ENCODE measurements around the gene FAM90A1. TPM values are rescaled to one million over a fixed set of nuclear protein-coding genes. Genes with fewer than 3 reads are reported as not detected.
"Not testable (repeated sequence)": the region's sequence is repeated elsewhere in the genome, so short reads cannot be mapped to it uniquely, and the experiment has no call there.

Gene FAM90A1, protein sequence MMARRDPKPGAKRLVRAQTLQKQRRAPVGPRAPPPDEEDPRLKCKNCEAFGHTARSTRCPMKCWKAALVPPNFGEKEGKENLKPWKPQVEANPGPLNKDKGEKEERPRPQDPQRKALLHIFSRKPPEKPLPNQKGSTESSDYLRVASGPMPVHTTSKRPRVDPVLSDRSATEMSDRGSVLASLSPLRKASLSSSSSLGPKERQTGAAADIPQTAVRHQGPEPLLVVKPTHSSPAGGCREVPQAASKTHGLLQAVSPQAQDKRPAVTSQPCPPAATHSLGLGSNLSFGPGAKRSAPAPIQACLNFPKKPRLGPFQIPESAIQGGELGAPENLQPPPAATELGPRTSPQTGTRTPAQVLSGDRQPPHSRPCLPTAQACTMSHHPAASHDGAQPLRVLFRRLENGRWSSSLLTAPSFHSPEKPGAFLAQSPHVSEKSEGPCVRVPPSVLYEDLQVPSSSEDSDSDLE
- 0.52 TPM for total RNA-seq

DNA sequence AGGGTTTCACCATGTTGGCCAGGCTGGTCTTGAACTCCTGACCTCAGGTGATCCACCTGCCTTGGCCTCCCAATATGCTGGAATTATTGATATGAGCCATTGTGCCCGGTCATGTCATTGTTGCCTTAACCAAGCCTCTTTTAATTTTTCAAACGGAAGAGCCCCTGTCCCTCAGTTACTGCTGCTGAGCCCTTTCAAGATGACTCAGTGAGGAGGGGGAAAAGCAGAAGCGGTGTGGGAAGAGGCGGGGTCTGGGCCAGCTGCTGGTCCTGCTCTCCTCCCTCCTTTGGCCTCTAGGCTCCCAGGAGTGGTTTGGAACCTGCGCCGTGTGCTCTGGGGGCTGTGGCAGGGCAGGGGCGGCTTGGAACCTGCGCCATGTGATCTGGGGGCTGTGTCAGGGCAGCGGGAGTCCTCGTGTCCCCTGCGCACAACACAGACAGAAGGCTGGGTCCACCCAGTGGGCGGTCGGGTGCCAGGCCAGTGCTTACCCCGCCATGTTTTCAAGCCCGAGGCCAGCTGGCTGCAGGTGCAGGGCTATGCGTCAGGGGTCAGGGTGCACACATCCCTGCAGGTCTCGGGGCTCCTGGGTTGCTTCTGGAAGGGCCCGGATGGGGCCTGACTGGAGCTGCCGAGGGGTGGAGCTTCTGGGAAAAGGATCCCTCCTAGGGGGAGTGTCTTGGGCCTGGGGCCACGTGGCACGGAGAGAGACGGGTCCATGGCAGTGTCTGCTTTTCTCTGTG is at the start of gene FAM90A1:
Gene FAM90A1 (minus strand): TSS at position 627 of the 740 bp plus-strand sequence. CDS start 2,786 bp downstream, outside the sequence.
- H3K36me3 ChIP-seq (ENCODE audit: control insufficient read depth in 3 of 3, insufficient read depth in 3 of 3, low read length in 3 of 3); H3K9ac ChIP-seq (ENCODE audit: low read depth in 1 of 3, low read length in 3 of 3); H3K9me3 ChIP-seq (ENCODE audit: control insufficient read depth in 3 of 3, low read length in 3 of 3); H3K27ac ChIP-seq (ENCODE audit: low read depth, low read length); H3K4me1 ChIP-seq (ENCODE audit: control insufficient read depth in 3 of 3, insufficient read depth in 3 of 3, low read length in 3 of 3); H3K27me3 ChIP-seq (ENCODE audit: control insufficient read depth in 3 of 3, insufficient read depth in 3 of 3, low read length in 3 of 3): not testable (repeated sequence)
- H3K4me3 ChIP-seq (ENCODE audit: low read length in 3 of 3) = peak within 1 kb of the TSS in 1 of 3 donors; percentile 2

DNA sequence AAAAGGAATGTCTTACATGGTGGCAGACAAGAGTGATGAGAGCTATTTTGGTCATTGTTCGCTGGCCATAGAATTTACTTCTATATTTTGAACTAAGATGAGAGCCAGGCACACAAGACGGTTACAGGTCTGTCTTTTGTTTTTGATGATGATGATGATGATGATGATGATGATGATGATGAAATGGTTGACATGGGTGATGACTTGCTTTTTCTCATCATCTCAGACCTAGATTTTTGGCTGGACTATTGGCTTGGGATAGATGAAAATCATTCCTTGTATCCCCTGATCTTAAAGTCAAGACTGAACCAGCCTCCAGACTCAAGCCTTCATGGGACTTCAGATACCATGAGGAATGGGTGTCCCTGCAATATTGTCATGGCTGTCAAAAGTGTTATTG is 49.0 kb upstream of the FAM90A1 start:
- H3K9me3 ChIP-seq (ENCODE audit: control insufficient read depth in 3 of 3, low read length in 3 of 3); H3K27me3 ChIP-seq (ENCODE audit: control insufficient read depth in 3 of 3, insufficient read depth in 3 of 3, low read length in 3 of 3); H3K4me3 ChIP-seq (ENCODE audit: low read length in 3 of 3); H3K27ac ChIP-seq (ENCODE audit: low read depth, low read length); H3K36me3 ChIP-seq (ENCODE audit: control insufficient read depth in 3 of 3, insufficient read depth in 3 of 3, low read length in 3 of 3); H3K4me1 ChIP-seq (ENCODE audit: control insufficient read depth in 3 of 3, insufficient read depth in 3 of 3, low read length in 3 of 3); H3K9ac ChIP-seq (ENCODE audit: low read depth in 1 of 3, low read length in 3 of 3): not testable (repeated sequence)

DNA sequence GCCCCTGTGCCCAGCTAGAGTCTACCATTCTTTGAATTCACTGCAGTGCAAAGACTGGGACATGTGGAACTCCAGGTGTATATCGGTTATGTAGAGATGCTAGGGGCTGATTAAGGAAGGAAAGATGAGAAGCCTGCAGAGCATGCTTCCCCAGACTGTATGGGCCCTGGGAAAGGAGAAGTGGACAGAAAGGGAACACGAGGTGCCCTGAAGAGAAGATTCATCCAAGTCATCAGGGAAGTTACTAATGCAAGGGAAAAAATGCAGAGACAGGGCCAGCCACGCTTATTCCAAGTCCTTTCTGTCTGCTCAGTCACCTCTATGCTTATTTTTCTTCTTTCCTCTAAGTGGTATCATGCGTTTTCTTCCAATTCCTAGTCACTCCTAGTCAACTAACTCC is 39.3 kb upstream of the FAM90A1 start:
- H3K27me3 ChIP-seq (ENCODE audit: control insufficient read depth in 3 of 3, insufficient read depth in 3 of 3, low read length in 3 of 3); H3K4me1 ChIP-seq (ENCODE audit: control insufficient read depth in 3 of 3, insufficient read depth in 3 of 3, low read length in 3 of 3); H3K36me3 ChIP-seq (ENCODE audit: control insufficient read depth in 3 of 3, insufficient read depth in 3 of 3, low read length in 3 of 3); H3K4me3 ChIP-seq (ENCODE audit: low read length in 3 of 3); H3K9ac ChIP-seq (ENCODE audit: low read depth in 1 of 3, low read length in 3 of 3); H3K27ac ChIP-seq (ENCODE audit: low read depth, low read length); H3K9me3 ChIP-seq (ENCODE audit: control insufficient read depth in 3 of 3, low read length in 3 of 3): not testable (repeated sequence)

DNA sequence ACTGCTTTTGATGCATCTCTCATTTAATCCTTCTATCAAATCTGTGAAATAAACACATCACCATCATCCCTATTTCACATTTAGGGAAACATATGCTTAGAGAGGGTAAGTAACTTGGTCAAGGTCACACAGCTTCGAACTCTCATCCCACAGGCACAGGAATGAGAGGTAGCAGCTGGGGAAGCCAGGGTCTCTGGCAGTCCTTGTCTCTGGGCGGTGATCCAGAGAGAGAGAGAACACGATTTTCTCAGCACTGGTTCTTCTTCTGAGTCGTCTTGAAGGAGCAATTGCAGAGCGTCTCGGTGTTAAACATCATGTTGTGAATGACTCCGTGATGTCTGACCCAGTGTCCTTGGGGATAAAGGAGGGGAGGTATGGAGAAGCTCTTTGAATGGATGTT is 36.8 kb upstream of the FAM90A1 start:
- H3K9ac ChIP-seq (ENCODE audit: low read depth in 1 of 3, low read length in 3 of 3); H3K9me3 ChIP-seq (ENCODE audit: control insufficient read depth in 3 of 3, low read length in 3 of 3); H3K36me3 ChIP-seq (ENCODE audit: control insufficient read depth in 3 of 3, insufficient read depth in 3 of 3, low read length in 3 of 3); H3K27me3 ChIP-seq (ENCODE audit: control insufficient read depth in 3 of 3, insufficient read depth in 3 of 3, low read length in 3 of 3); H3K27ac ChIP-seq (ENCODE audit: low read depth, low read length); H3K4me3 ChIP-seq (ENCODE audit: low read length in 3 of 3); H3K4me1 ChIP-seq (ENCODE audit: control insufficient read depth in 3 of 3, insufficient read depth in 3 of 3, low read length in 3 of 3): not testable (repeated sequence)

DNA sequence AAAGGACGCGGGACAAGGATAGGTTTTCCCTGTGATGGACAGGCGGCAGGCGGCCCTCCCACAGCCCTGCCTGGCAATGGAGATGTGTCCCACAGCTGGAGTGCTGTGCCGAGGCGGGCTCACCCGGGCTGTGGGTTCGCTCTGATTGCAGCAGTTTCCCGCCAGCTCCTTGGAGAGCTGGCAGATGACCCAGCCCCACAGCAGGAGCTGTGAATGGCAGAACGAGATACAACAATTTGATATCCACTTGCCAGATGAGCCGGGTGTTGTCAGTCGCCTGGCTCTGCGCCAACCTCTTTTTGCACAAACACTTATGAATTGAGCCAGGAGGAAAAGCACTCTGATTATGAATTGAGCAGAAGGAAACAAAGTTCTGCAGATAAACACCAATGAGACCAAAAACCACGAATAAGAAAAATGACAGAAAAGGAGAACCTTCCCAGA is 33.7 kb upstream of the FAM90A1 start:
- not testable (repeated sequence) for H3K36me3 ChIP-seq (ENCODE audit: control insufficient read depth in 3 of 3, insufficient read depth in 3 of 3, low read length in 3 of 3); H3K27me3 ChIP-seq (ENCODE audit: control insufficient read depth in 3 of 3, insufficient read depth in 3 of 3, low read length in 3 of 3)

DNA sequence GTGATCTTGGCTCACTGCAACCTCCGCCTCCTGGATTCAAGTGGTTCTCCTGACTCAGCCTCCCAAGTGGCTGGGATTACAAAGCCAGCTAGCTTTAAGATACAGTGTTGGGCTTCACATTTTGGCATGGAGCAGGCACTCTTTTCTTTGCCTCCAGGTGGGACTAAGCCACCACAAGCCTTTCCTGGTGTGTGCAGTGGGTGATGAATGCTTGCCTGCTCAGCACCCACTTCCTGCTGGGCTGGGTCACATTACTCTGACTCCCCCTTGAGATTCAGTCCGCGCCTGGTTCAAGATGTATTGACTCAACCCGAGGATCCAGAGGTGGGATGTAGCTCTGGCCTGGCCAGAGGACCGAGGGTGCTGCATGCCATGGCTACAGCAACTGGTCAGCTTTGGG is 28.9 kb upstream of the FAM90A1 start:
- H3K4me1 ChIP-seq (ENCODE audit: control insufficient read depth in 3 of 3, insufficient read depth in 3 of 3, low read length in 3 of 3); H3K4me3 ChIP-seq (ENCODE audit: low read length in 3 of 3); H3K9me3 ChIP-seq (ENCODE audit: control insufficient read depth in 3 of 3, low read length in 3 of 3); H3K36me3 ChIP-seq (ENCODE audit: control insufficient read depth in 3 of 3, insufficient read depth in 3 of 3, low read length in 3 of 3); H3K9ac ChIP-seq (ENCODE audit: low read depth in 1 of 3, low read length in 3 of 3); H3K27ac ChIP-seq (ENCODE audit: low read depth, low read length); H3K27me3 ChIP-seq (ENCODE audit: control insufficient read depth in 3 of 3, insufficient read depth in 3 of 3, low read length in 3 of 3): not testable (repeated sequence)

More for the DNA sequence above, 33.7 kb upstream of the FAM90A1 start:
- H3K9ac ChIP-seq (ENCODE audit: low read depth in 1 of 3, low read length in 3 of 3); H3K4me3 ChIP-seq (ENCODE audit: low read length in 3 of 3); H3K27ac ChIP-seq (ENCODE audit: low read depth, low read length); H3K9me3 ChIP-seq (ENCODE audit: control insufficient read depth in 3 of 3, low read length in 3 of 3); H3K4me1 ChIP-seq (ENCODE audit: control insufficient read depth in 3 of 3, insufficient read depth in 3 of 3, low read length in 3 of 3): not testable (repeated sequence)

DNA sequence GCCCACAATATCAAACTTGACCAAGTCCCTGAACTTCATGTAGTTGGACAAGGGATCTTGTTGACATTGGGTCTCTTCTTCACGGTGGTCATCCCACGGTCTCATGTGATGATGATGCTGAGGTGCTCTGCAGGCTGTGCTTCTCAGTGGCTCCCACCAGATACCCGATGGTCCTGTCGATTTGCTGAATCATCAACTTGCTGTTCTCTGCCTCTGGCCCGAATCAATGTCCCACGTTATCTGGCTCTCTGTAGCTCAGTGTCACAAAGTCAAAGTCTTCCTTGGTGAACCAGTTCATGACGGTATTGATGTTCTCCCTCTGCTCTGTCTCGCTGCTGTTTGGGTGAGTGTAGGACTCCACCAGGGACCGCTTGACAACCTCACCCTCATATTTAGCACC is 27.3 kb upstream of the FAM90A1 start:
- not testable (repeated sequence) for H3K9ac ChIP-seq (ENCODE audit: low read depth in 1 of 3, low read length in 3 of 3); H3K9me3 ChIP-seq (ENCODE audit: control insufficient read depth in 3 of 3, low read length in 3 of 3); H3K4me1 ChIP-seq (ENCODE audit: control insufficient read depth in 3 of 3, insufficient read depth in 3 of 3, low read length in 3 of 3); H3K4me3 ChIP-seq (ENCODE audit: low read length in 3 of 3); H3K27ac ChIP-seq (ENCODE audit: low read depth, low read length); H3K36me3 ChIP-seq (ENCODE audit: control insufficient read depth in 3 of 3, insufficient read depth in 3 of 3, low read length in 3 of 3); H3K27me3 ChIP-seq (ENCODE audit: control insufficient read depth in 3 of 3, insufficient read depth in 3 of 3, low read length in 3 of 3)

DNA sequence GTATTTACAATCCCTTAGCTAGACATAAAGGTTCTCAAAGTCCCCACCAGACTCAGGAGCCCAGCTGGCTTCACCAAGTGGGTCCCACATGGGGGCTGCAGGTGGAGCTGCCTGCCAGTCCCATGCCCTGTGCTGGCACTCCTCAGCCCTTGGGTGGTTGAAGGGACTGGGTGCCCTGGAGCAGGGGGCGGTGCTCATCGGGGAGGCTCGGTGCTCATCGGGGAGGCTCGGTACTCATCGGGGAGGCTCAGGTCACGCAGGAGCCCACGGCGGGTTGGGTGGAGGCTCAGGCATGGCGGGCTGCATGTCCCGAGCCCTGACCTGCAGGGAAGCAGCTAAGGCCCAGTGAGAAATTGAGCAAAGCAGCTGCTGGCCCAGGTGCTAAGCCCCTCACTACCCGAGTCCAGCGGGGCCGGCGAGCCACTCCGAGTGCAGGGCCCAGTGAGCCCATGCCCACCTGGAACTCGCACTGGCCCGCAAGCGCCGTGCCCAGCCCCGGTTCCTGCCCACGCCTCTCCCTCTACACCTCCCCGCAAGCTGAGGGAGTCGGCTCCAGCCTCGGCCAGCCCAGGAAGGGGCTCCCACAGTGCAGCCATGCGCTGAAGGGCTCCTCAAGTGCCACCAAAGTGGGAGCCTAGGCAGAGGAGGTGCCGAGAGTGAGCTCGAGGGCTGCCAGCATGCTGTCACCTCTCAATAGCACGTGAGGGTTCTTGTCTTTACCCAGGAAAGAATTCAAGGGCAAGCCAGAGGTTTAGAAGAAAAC is 24.8 kb upstream of the FAM90A1 start:
- not testable (repeated sequence) for H3K27ac ChIP-seq (ENCODE audit: low read depth, low read length); H3K36me3 ChIP-seq (ENCODE audit: control insufficient read depth in 3 of 3, insufficient read depth in 3 of 3, low read length in 3 of 3); H3K9ac ChIP-seq (ENCODE audit: low read depth in 1 of 3, low read length in 3 of 3)

DNA sequence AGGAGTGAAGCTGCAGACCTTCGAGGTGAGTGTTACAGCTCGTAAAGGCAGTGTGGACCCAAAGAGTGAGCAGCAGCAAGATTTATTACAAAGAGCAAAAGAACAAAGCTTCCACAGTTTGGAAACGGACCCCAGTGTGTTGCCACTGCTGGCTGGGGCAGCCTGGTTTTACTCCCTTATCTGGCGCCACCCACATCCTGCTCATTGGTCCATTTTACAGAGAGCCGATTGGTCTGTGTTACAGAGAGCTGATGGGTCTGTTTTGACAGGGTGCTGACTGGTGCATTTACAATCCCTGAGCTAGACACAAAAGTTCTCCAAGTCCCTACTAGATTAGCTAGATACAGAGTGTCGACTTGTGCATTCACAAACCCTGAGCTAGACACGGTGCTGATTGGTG is 24.2 kb upstream of the FAM90A1 start:
- H3K4me1 ChIP-seq (ENCODE audit: control insufficient read depth in 3 of 3, insufficient read depth in 3 of 3, low read length in 3 of 3); H3K4me3 ChIP-seq (ENCODE audit: low read length in 3 of 3); H3K36me3 ChIP-seq (ENCODE audit: control insufficient read depth in 3 of 3, insufficient read depth in 3 of 3, low read length in 3 of 3); H3K9me3 ChIP-seq (ENCODE audit: control insufficient read depth in 3 of 3, low read length in 3 of 3); H3K27ac ChIP-seq (ENCODE audit: low read depth, low read length); H3K9ac ChIP-seq (ENCODE audit: low read depth in 1 of 3, low read length in 3 of 3); H3K27me3 ChIP-seq (ENCODE audit: control insufficient read depth in 3 of 3, insufficient read depth in 3 of 3, low read length in 3 of 3): not testable (repeated sequence)

More for the DNA sequence above, 24.8 kb upstream of the FAM90A1 start:
- not testable (repeated sequence) for H3K9me3 ChIP-seq (ENCODE audit: control insufficient read depth in 3 of 3, low read length in 3 of 3); H3K4me3 ChIP-seq (ENCODE audit: low read length in 3 of 3); H3K27me3 ChIP-seq (ENCODE audit: control insufficient read depth in 3 of 3, insufficient read depth in 3 of 3, low read length in 3 of 3); H3K4me1 ChIP-seq (ENCODE audit: control insufficient read depth in 3 of 3, insufficient read depth in 3 of 3, low read length in 3 of 3)

Data from skeletal muscle tissue (tissue), 4 donors.